Tibial artery (tissue), 4 donors: ENCODE results near the gene HYAL1.
A peak's percentile ranks its signal among the peaks of the same experiment; 100 is the strongest.

Source experiments
- DNase-seq, 2 donors: peaks; one replicate each; pipeline ENCODE4 v3.0.0-alpha.2; 2019
- H3K27ac ChIP-seq, 2 donors: fragments of 200-600 bp; sonication (generic) in 1 of 2; 1 replicate in 1 of 2; 2 replicates in 1 of 2; pipeline ENCODE4 v1.5.1; 2018 to 2019; ENCODE audit warnings: mild to moderate bottlenecking in 1 of 2
- H3K27me3 ChIP-seq, 2 donors: fragments of 200-600 bp; sonication (generic) in 1 of 2; one replicate each; pipeline versions ENCODE4 v1.5.1 to v1.6.0; 2016 to 2019
- H3K36me3 ChIP-seq, 3 donors: fragments of 200-600 bp; sonication (generic) in 2 of 3; one replicate each; pipeline ENCODE4 v1.5.1; 2016 to 2019; ENCODE audit warnings: mild to moderate bottlenecking in 2 of 3
- H3K4me1 ChIP-seq, 4 donors: fragments of 200-600 bp; sonication (generic) in 2 of 4; 1 replicate in 3 of 4; 2 replicates in 1 of 4; pipeline ENCODE4 v1.5.1; 2016 to 2019
- H3K4me3 ChIP-seq, 2 donors: fragments of 200-600 bp; sonication (generic) in 1 of 2; 1 replicate in 1 of 2; 2 replicates in 1 of 2; pipeline ENCODE4 v1.5.1; 2018 to 2019; ENCODE audit warnings: mild to moderate bottlenecking in 2 of 2
- H3K9me3 ChIP-seq, 3 donors: fragments of 200-600 bp; sonication (generic) in 1 of 3; one replicate each; pipeline ENCODE4 v1.5.1; 2016 to 2019
- CTCF ChIP-seq, 2 experiments: fragments of 200-600 bp in 1 of 2; fragments of 450-650 bp in 1 of 2; IDR thresholded peaks; one replicate each; pipeline ENCODE4 v1.5.1; 2017 to 2019; ENCODE audit warnings: antibody characterized with exemption in 2 of 2, mild to moderate bottlenecking in 1 of 2, moderate library complexity in 1 of 2
- intact Hi-C: fragments of 100-400 bp; cut with DNase I; formaldehyde crosslinking; loops from one replicate; pipeline ENCODE4 v1.15.0; 2023; ENCODE audit warnings: low total_unique reads

The HYAL1 gene

GRCh38 chr3:50330330-50330729, 27.0 kb upstream of the HYAL1 start:
- no peak overlapping the region for H3K27ac ChIP-seq
- no peaks in the 10 kb centered on the region for H3K27me3 ChIP-seq
- peaks cover 0 to 50% (median 38%) of the 10 kb centered on the region in 4 donors for H3K4me1 ChIP-seq
- no peak for DNase-seq
- no peak overlapping the region for H3K4me3 ChIP-seq
- intact Hi-C loops = no loop called here
- no peak for TF ChIP-seq CTCF (IDR thresholded peaks at IDR 0.05)
- H3K36me3 ChIP-seq = peaks cover 30 to 47% (median 44%) of the 10 kb centered on the region in 3 donors
- H3K9me3 ChIP-seq = no peaks in the 10 kb centered on the region

- Histone ChIP-seq H3K36me3 (peaks cover 30 to 56% (median 49%) of the 10 kb centered on the region in 3 donors), H3K4me1 (peaks cover 0 to 32% (median 20%) of the 10 kb centered on the region in 4 donors), H3K27me3 (no peaks in the 10 kb centered on the region), H3K27ac (peak within 1 kb of the TSS; percentile 88 to 95), H3K9me3 (no peaks in the 10 kb centered on the region), H3K4me3 (peak within 1 kb of the TSS; percentile 92 to 100)
- DNase-seq = peak; percentile 98 to 99
- TF ChIP-seq CTCF (IDR thresholded peaks at IDR 0.05) = no peak
- intact Hi-C loops = no loop called here
These were observed 24.7 kb upstream of the HYAL1 start, which contains the start of gene TUSC2 for GRCh38 chr3:50327943-50328691. Gene TUSC2 (minus strand): TSS chr3:50328223. CDS start chr3:50328099, 124 bp downstream.

DNA sequence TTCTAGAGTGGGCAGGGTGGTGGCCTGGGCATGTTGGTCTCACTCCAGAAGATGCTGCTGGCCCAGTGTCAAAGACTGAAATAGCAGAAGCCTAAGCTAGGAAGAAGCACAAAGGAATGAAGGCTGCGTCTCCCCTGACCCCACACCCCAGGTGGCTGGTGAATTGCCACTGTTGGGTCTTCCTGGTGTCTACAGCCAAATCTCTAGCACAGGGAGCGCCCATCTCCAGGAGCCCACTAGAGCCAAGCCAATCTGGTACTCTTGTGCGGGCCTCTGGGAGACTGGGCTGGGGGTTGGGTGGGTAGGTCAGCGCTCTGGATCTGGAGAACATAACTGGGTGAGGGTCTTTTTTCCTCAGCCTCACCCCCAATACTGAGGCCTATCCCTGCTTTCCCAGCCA, 23.8 kb upstream of the HYAL1 start:
- peaks cover 30 to 53% (median 46%) of the 10 kb centered on the region in 3 donors for H3K36me3 ChIP-seq
- no peaks in the 10 kb centered on the region for H3K27me3 ChIP-seq
- peak overlapping the region; percentile 92 to 100 for H3K4me3 ChIP-seq
- intact Hi-C loops = no loop called here
- peak overlapping the region; percentile 88 to 95 for H3K27ac ChIP-seq
- no peak for DNase-seq
- no peak for TF ChIP-seq CTCF (IDR thresholded peaks at IDR 0.05)
- no peaks in the 10 kb centered on the region for H3K9me3 ChIP-seq
- H3K4me1 ChIP-seq = peaks cover 0 to 38% (median 21%) of the 10 kb centered on the region in 4 donors

DNA sequence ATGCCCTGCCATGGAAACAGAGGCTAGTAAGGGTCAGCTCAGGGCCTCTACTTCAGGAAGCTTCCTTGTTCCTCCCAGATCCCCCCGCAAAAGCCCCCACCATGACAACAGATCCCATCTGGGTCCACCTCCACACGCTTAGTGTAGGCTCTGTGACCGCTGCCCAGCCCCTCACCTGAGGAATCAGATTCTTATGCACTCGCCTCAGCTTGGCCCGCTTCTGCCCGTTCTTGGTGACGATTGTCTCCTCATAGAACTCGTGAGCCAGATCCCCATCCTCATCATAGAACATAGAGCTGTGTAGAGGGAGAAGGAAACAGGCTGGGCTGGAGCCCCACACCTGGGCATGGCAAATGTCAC, 22.8 kb upstream of the HYAL1 start:
- Histone ChIP-seq H3K27me3 (no peaks in the 10 kb centered on the region), H3K9me3 (no peaks in the 10 kb centered on the region), H3K27ac (no peak overlapping the region), H3K4me1 (peaks cover 0 to 46% (median 26%) of the 10 kb centered on the region in 4 donors), H3K4me3 (no peak overlapping the region), H3K36me3 (peaks cover 22 to 43% (median 36%) of the 10 kb centered on the region in 3 donors)
- TF ChIP-seq CTCF (IDR thresholded peaks at IDR 0.05) = no peak
- intact Hi-C loops = no loop called here
- peak in 1 of 2 donors; percentile 65 for DNase-seq

GRCh38 chr3:50325497-50326181, 22.3 kb upstream of the HYAL1 start:
- H3K27ac ChIP-seq = no peak overlapping the region
- peaks cover 16 to 38% (median 31%) of the 10 kb centered on the region in 3 donors for H3K36me3 ChIP-seq
- peaks cover 0 to 46% (median 26%) of the 10 kb centered on the region in 4 donors for H3K4me1 ChIP-seq
- no peaks in the 10 kb centered on the region for H3K9me3 ChIP-seq
- no peak overlapping the region for H3K4me3 ChIP-seq
- DNase-seq = peak in 1 of 2 donors; percentile 56
- no peaks in the 10 kb centered on the region for H3K27me3 ChIP-seq
- intact Hi-C loops = no loop called here
- TF ChIP-seq CTCF (IDR thresholded peaks at IDR 0.05) = no peak
